IMR-90 (cell line): ENCODE results near the gene PRLR. TPM values are rescaled to one million over a fixed set of nuclear protein-coding genes. Genes with fewer than 3 reads are reported as not detected.

ENCODE experiments used
- ATAC-seq: fragments of 200-7000 bp; cut with Tn5 transposase; 2 replicates; pipeline ENCODE4 v1.9.1; 2020; ENCODE audit warnings: low read depth, mild to moderate bottlenecking, moderate library complexity
- BruUV-seq: library from RNA; stranded (reverse); fragments of 400-500 nt; replicated peaks from 2 replicates; lab custom pipeline; 2021; lab: Mats Ljungman, UMichigan
- CTCF ChIA-PET: fragments of 300-600 bp; formaldehyde crosslinking; extraction: SDS; loops from one replicate; lab custom pipeline; 2021; ENCODE audit warnings: antibody characterized with exemption; lab: Yijun Ruan, JAX
- POLR2A ChIA-PET: fragments of 300-600 bp; sonication (Branson Sonifier 250); formaldehyde crosslinking; loops from one replicate; lab custom pipeline; 2022; ENCODE audit warnings: antibody characterized with exemption; ENCODE audit not compliant: unreplicated experiment; lab: Charles Lee
- DNase-seq: peaks from one replicate; pipeline ENCODE4 v3.0.0; 2013
- H2AFZ ChIP-seq: replicated peaks from 2 replicates; pipeline ENCODE3; 2013; ENCODE audit warnings: low read length, mild to moderate bottlenecking; ENCODE audit not compliant: poor library complexity
- H2AK5ac ChIP-seq: 2 replicates; pipeline ENCODE4 v1.6.1; 2013; ENCODE audit warnings: low read depth, low read length, inconsistent platforms
- H2AK9ac ChIP-seq: replicated peaks from 2 replicates; pipeline ENCODE3; 2013; ENCODE audit warnings: mild to moderate bottlenecking, low read depth, low read length, moderate library complexity; ENCODE audit not compliant: poor library complexity
- H2BK120ac ChIP-seq: 2 replicates; pipeline ENCODE4 v1.6.1; 2013; ENCODE audit warnings: low read depth, low read length, inconsistent platforms
- H2BK15ac ChIP-seq: 3 replicates; pipeline ENCODE4 v1.6.1; 2013; ENCODE audit warnings: low read depth, low read length, inconsistent platforms
- H2BK20ac ChIP-seq: 2 replicates; pipeline ENCODE4 v1.6.1; 2013; ENCODE audit warnings: low read depth, mild to moderate bottlenecking, inconsistent platforms, low read length, moderate library complexity
- H2BK5ac ChIP-seq: 2 replicates; pipeline ENCODE4 v1.6.1; 2013; ENCODE audit warnings: mild to moderate bottlenecking, low read depth, low read length, inconsistent platforms; ENCODE audit not compliant: poor library complexity, severe bottlenecking
- H3K14ac ChIP-seq: replicated peaks from 2 replicates; pipeline ENCODE4 v1.6.1; 2013; ENCODE audit warnings: low read depth, low read length, inconsistent platforms
- H3K18ac ChIP-seq: 2 replicates; pipeline ENCODE4 v1.6.1; 2013; ENCODE audit warnings: low read depth, low read length, control low read depth
- H3K23ac ChIP-seq: 2 replicates; pipeline ENCODE4 v1.6.1; 2013; ENCODE audit warnings: low read depth, low read length, inconsistent platforms
- H3K27ac ChIP-seq: 2 replicates; pipeline ENCODE4 v1.5.1; 2013; ENCODE audit warnings: mild to moderate bottlenecking, control low read depth, low read length; ENCODE audit not compliant: insufficient read depth
- H3K27me3 ChIP-seq: 2 replicates; pipeline ENCODE4 v1.6.1; 2013; ENCODE audit warnings: low read length; ENCODE audit not compliant: control insufficient read depth, insufficient read depth
- H3K36me3 ChIP-seq: 2 replicates; pipeline ENCODE4 v1.6.1; 2013; ENCODE audit warnings: low read length, mixed read lengths; ENCODE audit not compliant: control insufficient read depth, insufficient read depth
- H3K4ac ChIP-seq: 2 replicates; pipeline ENCODE4 v1.6.1; 2013; ENCODE audit warnings: low read depth, low read length, inconsistent platforms
- H3K4me1 ChIP-seq: 2 replicates; pipeline ENCODE4 v1.6.1; 2013; ENCODE audit warnings: low read length, mixed read lengths; ENCODE audit not compliant: control insufficient read depth, insufficient read depth
- H3K4me2 ChIP-seq: 2 replicates; pipeline ENCODE4 v1.6.1; 2013; ENCODE audit warnings: low read depth, mild to moderate bottlenecking, control low read depth, low read length, moderate library complexity
- H3K4me3 ChIP-seq: 2 replicates; pipeline ENCODE4 v1.5.1; 2013; ENCODE audit warnings: low read depth, mild to moderate bottlenecking, control low read depth, low read length, moderate library complexity; ENCODE audit not compliant: insufficient read depth
- H3K56ac ChIP-seq: 2 replicates; pipeline ENCODE4 v1.6.1; 2013; ENCODE audit warnings: low read length, inconsistent platforms; ENCODE audit not compliant: insufficient read depth; ENCODE audit errors: extremely low read depth
- H3K79me1 ChIP-seq, 2 experiments: 2 replicates each; pipeline ENCODE4 v1.6.1; 2013; ENCODE audit warnings: low read length in 2 of 2, inconsistent platforms in 1 of 2, low read depth in 1 of 2
- H3K9ac ChIP-seq: 2 replicates; pipeline ENCODE4 v1.6.1; 2013; ENCODE audit warnings: low read depth, low read length, control low read depth
- H3K9me1 ChIP-seq: 2 replicates; pipeline ENCODE4 v1.6.1; 2013; ENCODE audit warnings: low read length, inconsistent platforms; ENCODE audit not compliant: insufficient read depth
- H3K9me3 ChIP-seq: 2 replicates; pipeline ENCODE4 v1.6.1; 2013; ENCODE audit warnings: low read length; ENCODE audit not compliant: control insufficient read depth, insufficient read depth
- H4K20me1 ChIP-seq: 2 replicates; pipeline ENCODE4 v1.6.1; 2013; ENCODE audit warnings: low read length, inconsistent platforms; ENCODE audit not compliant: insufficient read depth
- H4K5ac ChIP-seq: 2 replicates; pipeline ENCODE4 v1.6.1; 2013; ENCODE audit warnings: mild to moderate bottlenecking, low read depth, low read length, control low read depth
- H4K8ac ChIP-seq, 2 experiments: 2 replicates each; pipeline ENCODE4 v1.6.1; 2013; ENCODE audit warnings: low read depth in 2 of 2, low read length in 2 of 2, control low read depth in 1 of 2, inconsistent platforms in 1 of 2
- H4K91ac ChIP-seq: 2 replicates; pipeline ENCODE4 v1.6.1; 2013; ENCODE audit warnings: low read depth, low read length, inconsistent platforms; ENCODE audit not compliant: insufficient read depth
- BHLHE40 ChIP-seq: fragments of 150-350 bp; IDR thresholded peaks from 2 replicates; pipeline ENCODE4 v1.6.1; 2016; ENCODE audit warnings: mild to moderate bottlenecking, low read depth, low read length
- FOS ChIP-seq: fragments of 150-350 bp; IDR thresholded peaks from 2 replicates; pipeline ENCODE4 v1.6.1; 2016; ENCODE audit warnings: low read depth, low read length
- MAZ ChIP-seq: IDR thresholded peaks from 2 replicates; pipeline ENCODE4 v1.6.1; 2012; ENCODE audit warnings: low read depth, mild to moderate bottlenecking, low read length, improper control_type of control experiment, moderate library complexity, borderline replicate concordance
- MXI1 ChIP-seq: IDR thresholded peaks from 2 replicates; pipeline ENCODE4 v1.6.1; 2012; ENCODE audit warnings: low read depth, mild to moderate bottlenecking, low read length, moderate library complexity, borderline replicate concordance
- RAD21 ChIP-seq: IDR thresholded peaks from 2 replicates; pipeline ENCODE4 v1.6.1; 2012; ENCODE audit warnings: low read length, improper control_type of control experiment
- RCOR1 ChIP-seq: IDR thresholded peaks from 2 replicates; pipeline ENCODE4 v1.6.1; 2012; ENCODE audit warnings: mild to moderate bottlenecking, low read length, improper control_type of control experiment; ENCODE audit not compliant: insufficient replicate concordance
- SMC3 ChIP-seq: fragments of 150-350 bp; IDR thresholded peaks from 2 replicates; pipeline ENCODE4 v1.6.1; 2016; ENCODE audit warnings: low read depth, mild to moderate bottlenecking, antibody characterized with exemption, low read length, moderate library complexity
- WGBS, 2 experiments: methylation state at CpG; one replicate each; pipeline versions ENCODE4 v1.1.5 to v1.1.7; 2013; ENCODE audit warnings: missing lambda C conversion rate in 2 of 2; ENCODE audit not compliant: insufficient read length in 1 of 2; ENCODE audit errors: extremely low coverage in 2 of 2; 5-methylcytosine and 5-hydroxymethylcytosine counted together
- dilution Hi-C: fragments of 300-500 bp; cut with HindIII; formaldehyde crosslinking; loops from one replicate; pipeline ENCODE4 v1.14.3; 2018; ENCODE audit warnings: low sequenced_read_pairs; ENCODE audit not compliant: unreplicated experiment
- in situ Hi-C: fragments of 300-500 bp; cut with MboI; formaldehyde crosslinking; loops from 3 replicates; pipeline ENCODE4 v1.14.3; 2019; ENCODE audit warnings: low sequenced_read_pairs, inconsistent platforms, mixed read lengths
- intact Hi-C: fragments of 100-400 bp; cut with micrococcal nuclease; formaldehyde crosslinking; loops from 2 replicates; pipeline ENCODE4 v1.10.0; 2022
- polyA plus RNA-seq, 3 experiments: library from polyadenylated mRNA; depleted of rRNA; stranded (reverse); fragments of >200 nt; gene quantifications; 2 replicates each; pipeline ENCODE4 v1.2.3, GENCODE V29; 2012; ENCODE audit warnings: low replicate concordance in 1 of 3
- total RNA-seq: library from RNA; depleted of rRNA; stranded (reverse); fragments of >200 nt; gene quantifications from 2 replicates; pipeline ENCODE4 v1.2.3, GENCODE V29; 2012
- TF ChIP-seq, protein P1 (sequence below): conservative IDR thresholded peaks from 2 replicates; pipeline ENCODE4 v1.5.1; 2012; ENCODE audit warnings: mild to moderate bottlenecking, low read depth, low read length, improper control_type of control experiment

PRLR gene
- total and polyA plus RNA-seq, 2 of the 4 experiments (the other 2 are of a cell fraction): 0.24 to 0.54 TPM

DNA sequence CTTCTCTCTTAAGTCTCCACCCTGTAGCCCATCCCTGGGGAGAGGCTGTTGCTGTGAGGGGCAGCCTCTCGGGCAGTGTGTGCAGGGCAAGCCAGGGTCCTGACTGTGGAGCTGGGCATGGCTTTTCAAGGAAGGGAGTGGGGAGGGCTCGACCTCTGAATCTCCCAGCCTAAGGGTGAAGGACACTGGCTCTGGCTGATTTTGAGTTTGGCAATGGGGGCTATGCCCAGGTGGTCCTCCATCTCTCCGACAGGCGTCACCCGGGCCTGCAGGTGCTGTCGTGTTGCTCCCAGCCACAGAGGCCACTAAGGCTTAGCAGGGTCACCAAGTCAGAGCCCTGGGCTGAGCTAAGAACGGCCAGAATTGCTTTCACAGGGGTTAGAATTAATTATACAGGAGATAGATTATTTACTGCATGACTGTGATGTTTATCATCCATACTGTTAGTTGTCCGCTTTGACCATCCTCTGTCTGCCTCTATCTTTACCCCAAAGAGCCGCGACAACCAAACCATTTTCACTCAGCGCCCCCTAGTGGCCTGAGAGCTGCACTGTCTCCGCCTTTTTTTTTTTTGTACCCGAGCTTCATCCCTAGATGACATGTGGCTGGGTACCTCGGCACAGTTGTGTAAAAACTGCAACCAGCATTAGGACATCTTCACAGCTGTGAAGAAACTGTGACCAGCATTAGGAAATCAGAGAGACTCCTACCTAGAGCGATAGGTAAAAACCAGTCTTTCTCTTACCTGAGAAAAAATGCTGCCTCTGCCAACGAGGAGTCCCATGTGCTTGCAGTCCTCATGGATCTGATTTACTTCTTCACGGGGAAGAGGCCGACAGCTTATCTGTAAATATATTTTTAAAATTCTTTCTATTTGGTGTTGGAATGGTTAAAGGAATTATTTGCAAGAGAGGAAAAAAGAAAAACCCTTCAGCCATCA, 227.0 kb downstream of the PRLR start:
- H3K4ac ChIP-seq: no peak overlapping the region
- ATAC-seq: peak; percentile 89
- BruUV-seq: no TSS peak
- no peak overlapping the region for H3K4me3 ChIP-seq
- no peak overlapping the region for H3K9ac ChIP-seq
- H3K56ac ChIP-seq: no peak overlapping the region
- H3K18ac ChIP-seq: no peak overlapping the region
- intact Hi-C loops: loop anchor here (2.0 kb wide), 2 partner anchors 44 to 528 kb away; no protein-coding TSS in a partner anchor
- 0 out of 2 replicates have a peak, but pooled peaks cover 2% of the 10 kb centered on the region for H3K4me1 ChIP-seq
- no peaks in the 10 kb centered on the region for H3K9me3 ChIP-seq
- ChIA-PET CTCF (interaction anchor here (0.6 to 1.5 kb wide), 11 partner anchors 9 to 315 kb away, joined by 3 to 7 read pairs (median 3); no protein-coding TSS in a partner anchor), POLR2A (no interaction called here)
- H4K91ac ChIP-seq: no peak overlapping the region
- H3K27me3 ChIP-seq: peaks cover 19% of the 10 kb centered on the region
- H4K5ac ChIP-seq: no peak overlapping the region
- H3K36me3 ChIP-seq: no peaks in the 10 kb centered on the region
- in situ Hi-C loops: loop anchor here (10.0 kb wide), 1 partner anchor 528 kb away; no protein-coding TSS in a partner anchor
- H2AK5ac ChIP-seq: no peak overlapping the region
- no peaks in the 10 kb centered on the region for H3K9me1 ChIP-seq
- H3K27ac ChIP-seq: no peak overlapping the region
- H2AK9ac ChIP-seq: no peak overlapping the region
- H4K20me1 ChIP-seq: no peaks in the 10 kb centered on the region
- H3K79me1 ChIP-seq: no peaks in the 10 kb centered on the region
- H3K23ac ChIP-seq: no peak overlapping the region
- H2BK20ac ChIP-seq: no peak overlapping the region
- DNase-seq: peak; percentile 46
- 0 out of 2 replicates have a peak overlapping the region, but pooled peaks have one; percentile 7 for H3K4me2 ChIP-seq
- H2BK120ac ChIP-seq: peak overlapping the region; percentile 48; the same call in 1 of the 2 replicates
- dilution Hi-C loops: no loop called here
- H4K8ac ChIP-seq: no peak overlapping the region
- H2BK5ac ChIP-seq: no peak overlapping the region
- no peak overlapping the region for H2AFZ ChIP-seq
- no peak overlapping the region for H3K14ac ChIP-seq
- WGBS, 2 experiments: 89% methylated on average over 3 of the region's 18 CpGs; no CpG with 5 or more reads in 1 of the 2 experiments
- H2BK15ac ChIP-seq: no peak overlapping the region
- TF ChIP-seq MAZ: 0 out of 2 replicates have a peak, but pooled peaks have one; percentile 11
- no peak for TF ChIP-seq RCOR1
- TF ChIP-seq MXI1: no peak
- peak; percentile 73 for TF ChIP-seq RAD21
- TF ChIP-seq SMC3: peak; percentile 66
- no peak for TF ChIP-seq FOS
- TF ChIP-seq, protein P1, sequence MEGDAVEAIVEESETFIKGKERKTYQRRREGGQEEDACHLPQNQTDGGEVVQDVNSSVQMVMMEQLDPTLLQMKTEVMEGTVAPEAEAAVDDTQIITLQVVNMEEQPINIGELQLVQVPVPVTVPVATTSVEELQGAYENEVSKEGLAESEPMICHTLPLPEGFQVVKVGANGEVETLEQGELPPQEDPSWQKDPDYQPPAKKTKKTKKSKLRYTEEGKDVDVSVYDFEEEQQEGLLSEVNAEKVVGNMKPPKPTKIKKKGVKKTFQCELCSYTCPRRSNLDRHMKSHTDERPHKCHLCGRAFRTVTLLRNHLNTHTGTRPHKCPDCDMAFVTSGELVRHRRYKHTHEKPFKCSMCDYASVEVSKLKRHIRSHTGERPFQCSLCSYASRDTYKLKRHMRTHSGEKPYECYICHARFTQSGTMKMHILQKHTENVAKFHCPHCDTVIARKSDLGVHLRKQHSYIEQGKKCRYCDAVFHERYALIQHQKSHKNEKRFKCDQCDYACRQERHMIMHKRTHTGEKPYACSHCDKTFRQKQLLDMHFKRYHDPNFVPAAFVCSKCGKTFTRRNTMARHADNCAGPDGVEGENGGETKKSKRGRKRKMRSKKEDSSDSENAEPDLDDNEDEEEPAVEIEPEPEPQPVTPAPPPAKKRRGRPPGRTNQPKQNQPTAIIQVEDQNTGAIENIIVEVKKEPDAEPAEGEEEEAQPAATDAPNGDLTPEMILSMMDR: peak; percentile 85
- no peak for TF ChIP-seq BHLHE40
